HepG2 (cell line): ENCODE measurements around the gene ZNF138. TPM values are rescaled to one million over a fixed set of nuclear protein-coding genes. Genes with fewer than 3 reads are reported as not detected.
A peak's percentile ranks its signal among the peaks of the same experiment; 100 is the strongest.

Experiments
- BRD4 ChIP-seq: sonication (generic); formaldehyde crosslinking; IDR thresholded peaks from 2 replicates; pipeline ENCODE4 v1.4.0; 2020; ENCODE audit warnings: missing genetic modification reagents
- CCAR2 ChIP-seq: fragments of 200-400 bp; formaldehyde crosslinking; optimal IDR thresholded peaks from 2 replicates; pipeline ENCODE3; 2018; ENCODE audit warnings: low read depth, mild to moderate bottlenecking, low read length, moderate library complexity
- CEBPZ ChIP-seq: IDR thresholded peaks from 2 replicates; pipeline ENCODE4 v1.6.1; 2012; ENCODE audit warnings: low read length, improper control_type of control experiment
- GRHL1 ChIP-seq: sonication (generic); formaldehyde crosslinking; conservative IDR thresholded peaks from 2 replicates; pipeline ENCODE4 v1.8.0; 2022; ENCODE audit warnings: missing genetic modification reagents
- HOXA3 ChIP-seq: sonication (generic); formaldehyde crosslinking; IDR thresholded peaks from 2 replicates; pipeline ENCODE4 v1.5.0; 2020; ENCODE audit warnings: missing genetic modification reagents
- KAT7 ChIP-seq: IDR thresholded peaks from 2 replicates; pipeline ENCODE4 v1.6.1; 2018; ENCODE audit warnings: borderline replicate concordance, missing compliant biosample characterization
- KDM5A ChIP-seq: fragments of 200-600 bp; sonication (generic); IDR thresholded peaks from 2 replicates; pipeline ENCODE4 v1.7.0; 2018; ENCODE audit warnings: antibody characterized with exemption, mild to moderate bottlenecking, low read length, borderline replicate concordance
- PATZ1 ChIP-seq: sonication (generic); formaldehyde crosslinking; IDR thresholded peaks from 2 replicates; pipeline ENCODE4 v1.4.0; 2020; ENCODE audit warnings: missing genetic modification reagents
- RFX5 ChIP-seq: IDR thresholded peaks from 2 replicates; pipeline ENCODE4 v1.6.1; 2011; ENCODE audit warnings: low read depth, low read length, improper control_type of control experiment
- SAP130 ChIP-seq: IDR thresholded peaks from 2 replicates; pipeline ENCODE4 v1.6.1; 2016; ENCODE audit warnings: low read depth
- SMARCE1 ChIP-seq: fragments of 450-650 bp; IDR thresholded peaks from 2 replicates; pipeline ENCODE4 v1.6.1; 2017; ENCODE audit warnings: borderline replicate concordance
- THAP7 ChIP-seq: sonication (generic); formaldehyde crosslinking; IDR thresholded peaks from 2 replicates; pipeline ENCODE4 v1.8.1; 2023; ENCODE audit warnings: mild to moderate bottlenecking, missing genetic modification reagents
- ZMAT5 ChIP-seq: sonication (generic); formaldehyde crosslinking; IDR thresholded peaks from 2 replicates; pipeline ENCODE4 v1.5.0; 2020; ENCODE audit warnings: mild to moderate bottlenecking, low read depth, missing genetic modification reagents, borderline replicate concordance
- ZNF512B ChIP-seq: sonication (generic); formaldehyde crosslinking; IDR thresholded peaks from 2 replicates; pipeline ENCODE4 v1.5.1; 2020; ENCODE audit warnings: missing genetic modification reagents, mild to moderate bottlenecking, borderline replicate concordance
- ZNF616 ChIP-seq: sonication (generic); formaldehyde crosslinking; IDR thresholded peaks from 2 replicates; pipeline ENCODE4 v1.5.0; 2020; ENCODE audit warnings: low read depth, mild to moderate bottlenecking, missing genetic modification reagents
- ZNF660 ChIP-seq: sonication (generic); formaldehyde crosslinking; IDR thresholded peaks from 2 replicates; pipeline ENCODE4 v1.5.1; 2020; ENCODE audit warnings: mild to moderate bottlenecking, low read depth, missing genetic modification reagents, borderline replicate concordance
- ZNF891 ChIP-seq: sonication (generic); formaldehyde crosslinking; IDR thresholded peaks from 2 replicates; pipeline ENCODE4 v1.5.0; 2020; ENCODE audit warnings: mild to moderate bottlenecking, missing genetic modification reagents
- polyA plus RNA-seq, 8 experiments: library from polyadenylated mRNA; depleted of rRNA in 3 of 8; stranded (reverse) in 7 of 8; unstranded in 1 of 8; fragments of >200 nt; fragmentation: Illumina TruSeq in 4 of 8; extraction: Trizol in 4 of 8; gene quantifications; 2 replicates each; pipeline versions ENCODE4 v1.2.1 to v1.2.3, GENCODE V29; 2011 to 2016; ENCODE audit warnings: low read depth in 4 of 8, missing spikeins in 1 of 8, mixed read lengths in 1 of 8; ENCODE audit not compliant: insufficient read depth in 1 of 8
- total RNA-seq, 5 experiments: library from RNA; depleted of rRNA; stranded (reverse); fragments of >200 nt; fragmentation: Illumina TruSeq; extraction: Trizol; gene quantifications; 2 replicates each; pipeline ENCODE4 v1.2.3, GENCODE V29; 2016; ENCODE audit warnings: low read depth in 1 of 5

Gene ZNF138
- total and polyA plus RNA-seq, 2 of the 13 experiments (the other 11 are each of a cell fraction or from before 2014, with no cell fraction given), result 2.7 to 5.8 TPM

- TF ChIP-seq CEBPZ, result no peak
- peak; percentile 59 for TF ChIP-seq RFX5
- no peak for TF ChIP-seq ZMAT5 (CRISPR knock-in tag)
- TF ChIP-seq KDM5A, result peak; percentile 81
- peak; percentile 93 for TF ChIP-seq SAP130 (CRISPR knock-in tag)
- TF ChIP-seq HOXA3, result peak; percentile 66
- no peak for TF ChIP-seq ZNF616 (CRISPR knock-in tag)
- no peak for TF ChIP-seq THAP7 (CRISPR knock-in tag)
- no peak; the same call in 1 of the 2 replicates for TF ChIP-seq BRD4 (CRISPR knock-in tag)
- TF ChIP-seq ZNF891 (CRISPR knock-in tag), result peak; percentile 78
- no peak for TF ChIP-seq ZNF512B (CRISPR knock-in tag)
- TF ChIP-seq SMARCE1, result no peak
- TF ChIP-seq GRHL1 (CRISPR knock-in tag), result no peak
- TF ChIP-seq PATZ1 (CRISPR knock-in tag), result no peak
- no peak; the same call in 1 of the 2 replicates for TF ChIP-seq ZNF660 (CRISPR knock-in tag)
- TF ChIP-seq KAT7 (CRISPR knock-in tag), result no peak
- TF ChIP-seq CCAR2, result no peak
Observed at GRCh38 chr7:64794171-64794844, at the start of gene ZNF138 (continued).
